ENCODE measurements around the gene AFDN. TPM values are rescaled to one million over a fixed set of nuclear protein-coding genes. Genes with fewer than 3 reads are reported as not detected.

AFDN gene
- total RNA-seq, 1 experiment from 2014 or later, result 108 TPM

DNA sequence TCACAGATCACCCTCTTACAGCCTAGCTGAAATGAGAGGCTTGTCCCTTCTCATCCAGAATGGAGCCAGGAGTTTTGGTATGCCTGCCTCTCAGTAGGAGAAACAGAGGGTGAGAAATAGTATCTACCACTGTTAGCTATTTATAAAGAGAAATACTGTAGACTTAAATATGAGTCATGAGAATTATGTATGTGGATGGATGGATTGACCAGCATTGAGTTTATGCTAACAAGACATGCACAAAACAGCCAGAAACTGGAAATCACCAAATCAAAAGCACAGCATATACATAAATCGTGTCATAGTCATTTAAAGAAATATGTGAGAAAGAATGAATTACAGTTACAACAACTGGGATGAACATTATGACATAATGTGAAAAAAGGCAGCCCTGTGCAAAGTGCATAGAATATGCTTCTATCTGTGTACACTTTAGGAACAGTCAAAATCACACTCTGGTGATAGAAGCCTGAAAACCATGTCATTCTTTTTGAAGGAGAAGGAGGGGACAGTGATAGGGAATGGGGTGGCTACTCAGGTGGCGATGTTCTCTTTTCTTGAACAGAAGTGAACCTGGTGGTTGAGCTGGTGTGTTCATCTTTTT lies 90.9 kb downstream of the AFDN start:
- H3K4me2 ChIP-seq, result no peak overlapping the region
- no peak overlapping the region for H2AFZ ChIP-seq
- no peaks in the 10 kb centered on the region for H3F3A ChIP-seq (ENCODE audit: insufficient read depth, low read depth)
- DNase-seq, result no peak
- CTCF ChIA-PET, result no interaction called here
- peaks cover 35% of the 10 kb centered on the region for H3K36me3 ChIP-seq (ENCODE audit: low read depth)
- no peaks in the 10 kb centered on the region for H3K9me3 ChIP-seq (ENCODE audit: insufficient read depth, low read depth)
- intact Hi-C loops (cut with micrococcal nuclease; ENCODE audit: unreplicated experiment), result no loop called here
- H3K4me3 ChIP-seq, result no peak overlapping the region
- H3K4me1 ChIP-seq (replicated peaks; ENCODE audit: insufficient read depth), result no peaks in the 10 kb centered on the region
- POLR2A ChIA-PET (ENCODE audit: unreplicated experiment), result no interaction called here
- H3K79me2 ChIP-seq (ENCODE audit: low read depth), result no peaks in the 10 kb centered on the region
- no peaks in the 10 kb centered on the region for H3K9me2 ChIP-seq (ENCODE audit: insufficient read depth)
- TF ChIP-seq, protein P1, sequence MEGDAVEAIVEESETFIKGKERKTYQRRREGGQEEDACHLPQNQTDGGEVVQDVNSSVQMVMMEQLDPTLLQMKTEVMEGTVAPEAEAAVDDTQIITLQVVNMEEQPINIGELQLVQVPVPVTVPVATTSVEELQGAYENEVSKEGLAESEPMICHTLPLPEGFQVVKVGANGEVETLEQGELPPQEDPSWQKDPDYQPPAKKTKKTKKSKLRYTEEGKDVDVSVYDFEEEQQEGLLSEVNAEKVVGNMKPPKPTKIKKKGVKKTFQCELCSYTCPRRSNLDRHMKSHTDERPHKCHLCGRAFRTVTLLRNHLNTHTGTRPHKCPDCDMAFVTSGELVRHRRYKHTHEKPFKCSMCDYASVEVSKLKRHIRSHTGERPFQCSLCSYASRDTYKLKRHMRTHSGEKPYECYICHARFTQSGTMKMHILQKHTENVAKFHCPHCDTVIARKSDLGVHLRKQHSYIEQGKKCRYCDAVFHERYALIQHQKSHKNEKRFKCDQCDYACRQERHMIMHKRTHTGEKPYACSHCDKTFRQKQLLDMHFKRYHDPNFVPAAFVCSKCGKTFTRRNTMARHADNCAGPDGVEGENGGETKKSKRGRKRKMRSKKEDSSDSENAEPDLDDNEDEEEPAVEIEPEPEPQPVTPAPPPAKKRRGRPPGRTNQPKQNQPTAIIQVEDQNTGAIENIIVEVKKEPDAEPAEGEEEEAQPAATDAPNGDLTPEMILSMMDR (conservative IDR thresholded peaks at IDR 0.05), result no peak
- TF ChIP-seq EZH2 (IDR thresholded peaks at IDR 0.05; ENCODE audit: low read depth), result no peak
- no TSS peak for BruUV-seq (replicated peaks)
- no peaks in the 10 kb centered on the region for H3K27me3 ChIP-seq (ENCODE audit: insufficient read depth, low read depth)
- H3K27ac ChIP-seq, result no peak overlapping the region
- H4K20me1 ChIP-seq (ENCODE audit: insufficient read depth), result 0 out of 2 replicates have a peak, but pooled peaks cover 4% of the 10 kb centered on the region

DNA sequence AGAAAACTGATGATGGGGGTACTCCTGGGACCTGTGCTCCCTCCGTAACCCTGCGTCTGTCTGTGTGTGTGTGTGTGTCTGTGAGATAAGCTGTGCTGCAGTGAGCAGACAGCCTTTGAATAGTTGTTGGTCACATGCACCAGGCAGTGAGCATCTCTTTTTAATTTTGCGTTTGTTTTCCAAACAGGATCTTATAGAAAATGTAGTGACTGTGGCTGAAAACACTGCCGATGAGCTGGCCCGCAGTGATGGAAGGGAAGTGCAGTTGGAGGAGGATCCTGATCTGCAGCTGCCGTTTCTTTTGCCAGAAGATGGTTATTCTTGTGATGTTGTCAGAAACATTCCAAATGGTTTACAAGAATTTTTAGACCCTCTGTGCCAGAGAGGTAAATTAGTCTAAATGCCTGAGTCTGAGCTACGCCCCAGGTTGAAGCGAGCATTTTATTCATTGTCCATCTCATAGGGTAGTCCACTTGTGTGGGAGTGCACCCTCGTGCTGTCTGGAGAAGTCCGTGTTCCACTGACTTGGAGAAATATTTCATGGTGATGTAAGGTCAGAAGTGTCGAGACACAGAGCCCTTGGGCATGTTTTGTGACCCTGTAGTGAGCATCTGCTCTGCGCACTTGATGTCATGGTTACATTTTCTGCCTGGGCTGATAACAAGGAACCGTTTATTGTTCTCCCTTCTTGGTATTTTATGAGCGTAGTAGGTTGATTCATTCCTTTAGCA lies 92.0 kb downstream of the AFDN start:
- Histone ChIP-seq H4K20me1 (ENCODE audit: insufficient read depth) (0 out of 2 replicates have a peak, but pooled peaks cover 4% of the 10 kb centered on the region), H3K4me2 (no peak overlapping the region), H3K4me1 (replicated peaks; ENCODE audit: insufficient read depth) (no peaks in the 10 kb centered on the region), H3K4me3 (no peak overlapping the region), H3K27ac (no peak overlapping the region), H3K27me3 (ENCODE audit: insufficient read depth, low read depth) (no peaks in the 10 kb centered on the region), H2AFZ (no peak overlapping the region), H3F3A (ENCODE audit: insufficient read depth, low read depth) (no peaks in the 10 kb centered on the region), H3K9me2 (ENCODE audit: insufficient read depth) (no peaks in the 10 kb centered on the region), H3K36me3 (ENCODE audit: low read depth) (peaks cover 38% of the 10 kb centered on the region), H3K9me3 (ENCODE audit: insufficient read depth, low read depth) (no peaks in the 10 kb centered on the region), H3K79me2 (ENCODE audit: low read depth) (no peaks in the 10 kb centered on the region)
- POLR2A ChIA-PET (ENCODE audit: unreplicated experiment), result interaction anchor here (0.7 kb wide), 1 partner anchor 42 kb away, joined by 3 read pairs; no protein-coding TSS in a partner anchor
- BruUV-seq (replicated peaks), result no TSS peak
- TF ChIP-seq EZH2 (IDR thresholded peaks at IDR 0.05; ENCODE audit: low read depth), result no peak
- TF ChIP-seq, protein P1 (conservative IDR thresholded peaks at IDR 0.05), result no peak
- intact Hi-C loops (cut with micrococcal nuclease; ENCODE audit: unreplicated experiment), result no loop called here
- CTCF ChIA-PET, result interaction anchor here (0.5 kb wide), 1 partner anchor 50 kb away, joined by 3 read pairs; no protein-coding TSS in a partner anchor
- DNase-seq, result no peak

DNA sequence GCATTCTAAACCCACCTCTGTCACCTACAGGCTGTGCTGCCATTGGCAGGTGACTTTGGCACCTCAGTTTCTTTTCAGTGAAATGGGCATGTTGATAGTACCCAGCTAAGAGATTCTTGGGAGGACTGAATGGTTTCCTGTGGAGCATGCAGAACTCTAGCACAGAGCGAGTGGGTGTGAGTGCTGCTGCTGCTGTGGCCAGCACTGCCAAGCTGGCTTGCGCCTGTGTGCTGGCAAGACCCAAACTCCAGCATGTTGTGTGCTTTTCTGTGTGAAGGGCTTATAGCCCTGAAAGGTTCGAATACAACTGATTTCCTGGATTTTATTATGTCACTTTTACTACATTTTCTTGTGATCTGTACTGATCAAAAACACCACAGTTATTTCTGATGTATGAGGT lies 92.6 kb downstream of the AFDN start:
- intact Hi-C loops (cut with micrococcal nuclease; ENCODE audit: unreplicated experiment), result no loop called here
- no peaks in the 10 kb centered on the region for H3F3A ChIP-seq (ENCODE audit: insufficient read depth, low read depth)
- no peak overlapping the region for H2AFZ ChIP-seq
- H3K36me3 ChIP-seq (ENCODE audit: low read depth), result peaks cover 31% of the 10 kb centered on the region
- H3K27ac ChIP-seq, result no peak overlapping the region
- H3K9me3 ChIP-seq (ENCODE audit: insufficient read depth, low read depth), result no peaks in the 10 kb centered on the region
- POLR2A ChIA-PET (ENCODE audit: unreplicated experiment), result interaction anchor here (0.7 kb wide), 1 partner anchor 43 kb away, joined by 3 read pairs; no protein-coding TSS in a partner anchor
- H3K4me2 ChIP-seq, result no peak overlapping the region
- H3K9me2 ChIP-seq (ENCODE audit: insufficient read depth), result no peaks in the 10 kb centered on the region
- no peak overlapping the region for H3K4me3 ChIP-seq
- TF ChIP-seq, protein P1 (conservative IDR thresholded peaks at IDR 0.05), result no peak
- TF ChIP-seq EZH2 (IDR thresholded peaks at IDR 0.05; ENCODE audit: low read depth), result no peak
- DNase-seq, result no peak
- no peaks in the 10 kb centered on the region for H3K27me3 ChIP-seq (ENCODE audit: insufficient read depth, low read depth)
- H4K20me1 ChIP-seq (ENCODE audit: insufficient read depth), result 0 out of 2 replicates have a peak, but pooled peaks cover 4% of the 10 kb centered on the region
- H3K79me2 ChIP-seq (ENCODE audit: low read depth), result no peaks in the 10 kb centered on the region
- CTCF ChIA-PET, result interaction anchor here (0.5 kb wide), 1 partner anchor 50 kb away, joined by 3 read pairs; no protein-coding TSS in a partner anchor
- no TSS peak for BruUV-seq (replicated peaks)
- no peaks in the 10 kb centered on the region for H3K4me1 ChIP-seq (replicated peaks; ENCODE audit: insufficient read depth)

Data from PC-9 (cell line).